K562 (cell line): ENCODE data around the gene MARS1. TPM values are rescaled to one million over a fixed set of nuclear protein-coding genes. Genes with fewer than 3 reads are reported as not detected.

Experiments
- BRF1 ChIP-seq: IDR thresholded peaks from 3 replicates; pipeline ENCODE4 v1.6.1; 2011; ENCODE audit warnings: borderline replicate concordance, mild to moderate bottlenecking; ENCODE audit not compliant: insufficient read length; ENCODE audit errors: extremely low read depth
- ILK ChIP-seq: fragments of 450-650 bp; IDR thresholded peaks from 2 replicates; pipeline ENCODE4 v1.6.1; 2016; ENCODE audit warnings: missing genetic modification characterization, low read depth, mild to moderate bottlenecking, missing compliant biosample characterization, moderate library complexity, borderline replicate concordance
- IRF1 ChIP-seq: sonication (generic); formaldehyde crosslinking; IDR thresholded peaks from 2 replicates; pipeline ENCODE4 v1.8.0; 2022; ENCODE audit warnings: missing genetic modification reagents, mild to moderate bottlenecking, borderline replicate concordance
- MECOM ChIP-seq: fragments of 250-450 bp; sonication (Bioruptor Pico); IDR thresholded peaks from 2 replicates; pipeline ENCODE4 v1.8.0; 2022; ENCODE audit warnings: inconsistent platforms
- MGA ChIP-seq: fragments of 450-650 bp; IDR thresholded peaks from 2 replicates; pipeline ENCODE4 v1.6.1; 2016; ENCODE audit warnings: mild to moderate bottlenecking, moderate library complexity
- MTA3 ChIP-seq: fragments of 450-650 bp; formaldehyde crosslinking; IDR thresholded peaks from 2 replicates; pipeline ENCODE4 v1.6.1; 2017; ENCODE audit warnings: mild to moderate bottlenecking, borderline replicate concordance
- MYC ChIP-seq, 2 experiments: fragments of 250-450 bp in 1 of 2; sonication (Bioruptor Pico) in 1 of 2; IDR thresholded peaks; 2 replicates each; pipeline versions ENCODE4 v1.5.1 to v1.6.1; 2012 to 2021; ENCODE audit warnings: low read depth in 2 of 2, borderline replicate concordance in 1 of 2, improper control_type of control experiment in 1 of 2, low read length in 1 of 2, mild to moderate bottlenecking in 1 of 2, moderate library complexity in 1 of 2
- NFIC ChIP-seq: fragments of 450-650 bp; IDR thresholded peaks from 2 replicates; pipeline ENCODE4 v1.6.1; 2017; ENCODE audit warnings: mild to moderate bottlenecking, inconsistent platforms
- SNIP1 ChIP-seq: fragments of 450-650 bp; IDR thresholded peaks from 2 replicates; pipeline ENCODE4 v1.7.1; 2017; ENCODE audit warnings: low read depth, mild to moderate bottlenecking
- STAG1 ChIP-seq: sonication (generic); formaldehyde crosslinking; IDR thresholded peaks from 2 replicates; pipeline ENCODE4 v1.5.0; 2020; ENCODE audit warnings: missing genetic modification reagents, borderline replicate concordance
- TCF3 ChIP-seq: sonication (generic); formaldehyde crosslinking; IDR thresholded peaks from 2 replicates; pipeline ENCODE4 v1.4.0; 2020; ENCODE audit warnings: mild to moderate bottlenecking, missing genetic modification reagents
- TFAM ChIP-seq: fragments of 250-450 bp; sonication (Bioruptor Pico); conservative IDR thresholded peaks from 2 replicates; pipeline ENCODE4 v1.5.0; 2021; ENCODE audit warnings: mild to moderate bottlenecking, moderate library complexity
- ZNF253 ChIP-seq: fragments of 250-450 bp; sonication (Bioruptor Pico); conservative IDR thresholded peaks from 2 replicates; pipeline ENCODE4 v1.6.1; 2021; ENCODE audit warnings: mild to moderate bottlenecking
- ZNF354B ChIP-seq: fragments of 250-450 bp; sonication (Bioruptor Pico); IDR thresholded peaks from 2 replicates; pipeline ENCODE4 v1.4.0; 2020
- ZSCAN32 ChIP-seq: fragments of 450-650 bp; formaldehyde crosslinking; IDR thresholded peaks from 2 replicates; pipeline ENCODE4 v1.4.0; 2020; ENCODE audit warnings: mild to moderate bottlenecking, moderate library complexity
- polyA plus RNA-seq, 8 experiments: library from polyadenylated mRNA; depleted of rRNA in 4 of 8; stranded (reverse) in 5 of 8; unstranded in 3 of 8; fragments of >200 nt; fragmentation: Nextera tagmentation in 2 of 8; fragmentation: Illumina TruSeq in 1 of 8; extraction: Ambion mirVana in 2 of 8; extraction: Trizol in 1 of 8; gene quantifications; 2 replicates each; pipeline versions ENCODE4 v1.2.1 to v1.2.3, GENCODE V29; 2011 to 2014; ENCODE audit warnings: inconsistent platforms in 1 of 8, missing spikeins in 1 of 8
- total RNA-seq, 7 experiments: library from RNA; depleted of rRNA in 6 of 7; stranded (reverse); fragments of >200 nt in 6 of 7; fragmentation: Illumina TruSeq in 2 of 7; extraction: Trizol in 2 of 7; gene quantifications; 2 replicates each; pipeline versions ENCODE4 v1.2.1 to v1.2.3, GENCODE V29; 2011 to 2021; ENCODE audit warnings: low replicate concordance in 1 of 7

Gene MARS1
- total and polyA plus RNA-seq, 9 of the 15 experiments (the other 6 are each of a cell fraction or from before 2014, with no cell fraction given): 117 to 382 (median 220) TPM

GRCh38 chr12:57488402-57489156, 711 bp downstream of the MARS1 start (continued):
- no peak for TF ChIP-seq MGA
- no peak for TF ChIP-seq ILK (tag)
- no peak for TF ChIP-seq MTA3
- no peak for TF ChIP-seq MECOM (CRISPR knock-in tag)
- TF ChIP-seq TFAM: no peak
- no peak for TF ChIP-seq IRF1 (CRISPR knock-in tag)
- no peak for TF ChIP-seq TCF3
- TF ChIP-seq ZNF354B (CRISPR knock-in tag): no peak
- TF ChIP-seq ZSCAN32 (CRISPR knock-in tag): no peak
- TF ChIP-seq SNIP1: no peak
- no peak for TF ChIP-seq STAG1 (CRISPR knock-in tag)
- TF ChIP-seq BRF1: no peak
- TF ChIP-seq MYC (IDR thresholded peaks at IDR 0.05; ENCODE audit: low read depth, low read length): no peak
- no peak for TF ChIP-seq MYC (CRISPR knock-in tag; IDR thresholded peaks at IDR 0.05; ENCODE audit: borderline replicate concordance, low read depth)
- 0 out of 2 replicates have a peak, but pooled peaks have one; percentile 4 for TF ChIP-seq NFIC
- no peak for TF ChIP-seq ZNF253
